ENCODE data around the gene TRIM48. TPM values are rescaled to one million over a fixed set of nuclear protein-coding genes. Genes with fewer than 3 reads are reported as not detected.
"Not testable (repeated sequence)": the region's sequence is repeated elsewhere in the genome, so short reads cannot be mapped to it uniquely, and the experiment has no call there.

TRIM48 gene, protein sequence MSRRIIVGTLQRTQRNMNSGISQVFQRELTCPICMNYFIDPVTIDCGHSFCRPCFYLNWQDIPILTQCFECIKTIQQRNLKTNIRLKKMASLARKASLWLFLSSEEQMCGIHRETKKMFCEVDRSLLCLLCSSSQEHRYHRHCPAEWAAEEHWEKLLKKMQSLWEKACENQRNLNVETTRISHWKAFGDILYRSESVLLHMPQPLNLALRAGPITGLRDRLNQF
- not detected in 2 replicates for polyA plus RNA-seq (2012; rRNA removed)
- polyA plus RNA-seq (2012; cell fraction: cytosol; rRNA removed) = not detected in 2 replicates
- polyA plus RNA-seq (2012; cell fraction: nucleus; rRNA removed) = not detected in 2 replicates

GRCh38 chr11:55261855-55262254 is at the start of gene TRIM48:
Gene TRIM48 (plus strand): TSS chr11:55262155. CDS start chr11:55262268, 113 bp downstream.
- POLR2A ChIA-PET; CTCF ChIA-PET; H3K4me2 ChIP-seq; H2AFZ ChIP-seq (ENCODE audit: low read depth); H4K20me1 ChIP-seq (ENCODE audit: insufficient read depth); H3K79me2 ChIP-seq (ENCODE audit: insufficient read depth); DNase-seq; H3K9me2 ChIP-seq; H3K9me3 ChIP-seq; H3K4me1 ChIP-seq (ENCODE audit: control insufficient read depth in 1 of 2, insufficient read depth in 2 of 2, low read depth in 1 of 2, low read length in 1 of 2); H3K9ac ChIP-seq; H3K27me3 ChIP-seq (ENCODE audit: insufficient read depth); H3K27ac ChIP-seq (ENCODE audit: low read depth in 2 of 2, low read length in 1 of 2); H3K36me3 ChIP-seq (replicated peaks in 1 of 2; ENCODE audit: control insufficient read depth in 1 of 2, insufficient read depth in 2 of 2, low read length in 1 of 2); H3F3A ChIP-seq (replicated peaks; ENCODE audit: insufficient read depth); H3K4me3 ChIP-seq (ENCODE audit: low read depth in 2 of 2, low read length in 1 of 2): not testable (repeated sequence)
- 2% methylated on average over 2 of the region's 2 CpGs for WGBS (ENCODE audit: low lambda C conversion rate)

DNA sequence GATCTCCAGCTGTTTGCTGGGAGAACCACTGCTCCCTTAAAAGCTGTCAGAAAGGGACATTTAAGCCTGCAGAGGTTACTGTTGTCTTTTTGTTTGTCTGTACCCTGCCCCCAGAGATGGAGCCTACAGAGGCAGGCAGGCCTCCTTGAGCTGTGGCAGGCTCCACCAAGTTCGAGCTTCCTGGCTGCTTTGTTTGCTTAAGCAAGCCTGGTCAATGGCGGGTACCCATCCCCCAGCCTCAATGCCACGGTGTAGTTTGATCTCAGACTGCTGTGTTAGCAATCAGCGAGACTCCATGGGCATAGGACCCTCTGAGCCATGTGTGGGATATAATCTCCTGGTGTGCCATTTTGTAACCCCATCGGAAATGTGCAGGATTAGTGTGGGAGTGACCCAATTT is 23.6 kb upstream of the TRIM48 start:
- CTCF ChIA-PET = not testable (repeated sequence)

DNA sequence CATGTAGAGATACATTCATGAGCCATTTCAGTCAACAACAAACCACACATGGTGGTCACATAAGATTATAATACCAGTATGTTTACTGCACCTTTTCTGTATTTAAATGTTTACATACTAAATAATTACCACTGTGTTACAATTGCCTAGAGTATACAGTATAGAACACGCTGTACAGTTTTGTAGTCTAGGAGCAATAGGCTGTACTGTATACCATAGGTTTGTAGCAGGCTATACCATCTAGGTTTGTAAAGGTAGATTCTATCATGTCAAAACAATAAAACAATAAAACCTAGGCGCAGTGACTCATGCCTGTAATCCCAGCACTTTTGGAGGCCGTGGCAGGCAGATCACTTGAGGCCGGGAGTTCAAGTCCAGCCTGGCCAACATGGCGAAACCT is 1.1 kb downstream of the TRIM48 start:
- H3K9ac ChIP-seq = no peak overlapping the region
- WGBS (ENCODE audit: low lambda C conversion rate) = 2% methylated on average over 5 of the region's 5 CpGs
- H3K9me3 ChIP-seq = no peaks in the 10 kb centered on the region
- no peak overlapping the region for H3K4me3 ChIP-seq (ENCODE audit: low read depth in 2 of 2, low read length in 1 of 2)
- no peak overlapping the region for H3K27ac ChIP-seq (ENCODE audit: low read depth in 2 of 2, low read length in 1 of 2)
- ChIA-PET POLR2A (no interaction called here), CTCF (no interaction called here)
- no peak overlapping the region for H2AFZ ChIP-seq (ENCODE audit: low read depth)
- no peaks in the 10 kb centered on the region for H3K36me3 ChIP-seq (replicated peaks in 1 of 2; ENCODE audit: control insufficient read depth in 1 of 2, insufficient read depth in 2 of 2, low read length in 1 of 2)
- no peaks in the 10 kb centered on the region for H3K9me2 ChIP-seq
- no peaks in the 10 kb centered on the region for H3K4me1 ChIP-seq (ENCODE audit: control insufficient read depth in 1 of 2, insufficient read depth in 2 of 2, low read depth in 1 of 2, low read length in 1 of 2)
- H3F3A ChIP-seq (replicated peaks; ENCODE audit: insufficient read depth) = no peaks in the 10 kb centered on the region
- DNase-seq = no peak
- no peak overlapping the region for H3K4me2 ChIP-seq
- no peaks in the 10 kb centered on the region for H3K79me2 ChIP-seq (ENCODE audit: insufficient read depth)
- no peaks in the 10 kb centered on the region for H3K27me3 ChIP-seq (ENCODE audit: insufficient read depth)
- no peaks in the 10 kb centered on the region for H4K20me1 ChIP-seq (ENCODE audit: insufficient read depth)
- TF ChIP-seq TAF1 (IDR thresholded peaks at IDR 0.05; ENCODE audit: borderline replicate concordance, low read depth, low read length) (no peak), USF1 (IDR thresholded peaks at IDR 0.05; ENCODE audit: borderline replicate concordance, low read depth) (no peak), CHD2 (IDR thresholded peaks at IDR 0.05; ENCODE audit: low read length, partially characterized antibody) (no peak), ELF1 (IDR thresholded peaks at IDR 0.05) (no peak), JUND (IDR thresholded peaks at IDR 0.05) (no peak), POLR2AphosphoS5 (IDR thresholded peaks at IDR 0.05; ENCODE audit: low read depth, low read length) (no peak), USF2 (IDR thresholded peaks at IDR 0.05; ENCODE audit: borderline replicate concordance, low read depth, low read length) (no peak), PBX3 (IDR thresholded peaks at IDR 0.05) (no peak), RFX5 (IDR thresholded peaks at IDR 0.05; ENCODE audit: low read length) (no peak), SMC3 (IDR thresholded peaks at IDR 0.05; ENCODE audit: low read depth, low read length) (no peak), GATA2 (CRISPR knock-in tag; IDR thresholded peaks at IDR 0.05) (no peak)
- TF ChIP-seq, protein P1, sequence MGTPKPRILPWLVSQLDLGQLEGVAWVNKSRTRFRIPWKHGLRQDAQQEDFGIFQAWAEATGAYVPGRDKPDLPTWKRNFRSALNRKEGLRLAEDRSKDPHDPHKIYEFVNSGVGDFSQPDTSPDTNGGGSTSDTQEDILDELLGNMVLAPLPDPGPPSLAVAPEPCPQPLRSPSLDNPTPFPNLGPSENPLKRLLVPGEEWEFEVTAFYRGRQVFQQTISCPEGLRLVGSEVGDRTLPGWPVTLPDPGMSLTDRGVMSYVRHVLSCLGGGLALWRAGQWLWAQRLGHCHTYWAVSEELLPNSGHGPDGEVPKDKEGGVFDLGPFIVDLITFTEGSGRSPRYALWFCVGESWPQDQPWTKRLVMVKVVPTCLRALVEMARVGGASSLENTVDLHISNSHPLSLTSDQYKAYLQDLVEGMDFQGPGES (IDR thresholded peaks at IDR 0.05; ENCODE audit: low read depth, low read length) = no peak
- TF ChIP-seq, protein P2, sequence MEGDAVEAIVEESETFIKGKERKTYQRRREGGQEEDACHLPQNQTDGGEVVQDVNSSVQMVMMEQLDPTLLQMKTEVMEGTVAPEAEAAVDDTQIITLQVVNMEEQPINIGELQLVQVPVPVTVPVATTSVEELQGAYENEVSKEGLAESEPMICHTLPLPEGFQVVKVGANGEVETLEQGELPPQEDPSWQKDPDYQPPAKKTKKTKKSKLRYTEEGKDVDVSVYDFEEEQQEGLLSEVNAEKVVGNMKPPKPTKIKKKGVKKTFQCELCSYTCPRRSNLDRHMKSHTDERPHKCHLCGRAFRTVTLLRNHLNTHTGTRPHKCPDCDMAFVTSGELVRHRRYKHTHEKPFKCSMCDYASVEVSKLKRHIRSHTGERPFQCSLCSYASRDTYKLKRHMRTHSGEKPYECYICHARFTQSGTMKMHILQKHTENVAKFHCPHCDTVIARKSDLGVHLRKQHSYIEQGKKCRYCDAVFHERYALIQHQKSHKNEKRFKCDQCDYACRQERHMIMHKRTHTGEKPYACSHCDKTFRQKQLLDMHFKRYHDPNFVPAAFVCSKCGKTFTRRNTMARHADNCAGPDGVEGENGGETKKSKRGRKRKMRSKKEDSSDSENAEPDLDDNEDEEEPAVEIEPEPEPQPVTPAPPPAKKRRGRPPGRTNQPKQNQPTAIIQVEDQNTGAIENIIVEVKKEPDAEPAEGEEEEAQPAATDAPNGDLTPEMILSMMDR (IDR thresholded peaks at IDR 0.05) = no peak

More for the DNA sequence above, 23.6 kb upstream of the TRIM48 start:
- H2AFZ ChIP-seq (ENCODE audit: low read depth); H3K4me2 ChIP-seq; H3K9ac ChIP-seq; H3K4me1 ChIP-seq (ENCODE audit: control insufficient read depth in 1 of 2, insufficient read depth in 2 of 2, low read depth in 1 of 2, low read length in 1 of 2); H3K27me3 ChIP-seq (ENCODE audit: insufficient read depth); H3K4me3 ChIP-seq (ENCODE audit: low read depth in 2 of 2, low read length in 1 of 2); H3K9me2 ChIP-seq; H4K20me1 ChIP-seq (ENCODE audit: insufficient read depth); POLR2A ChIA-PET; H3F3A ChIP-seq (replicated peaks; ENCODE audit: insufficient read depth); H3K9me3 ChIP-seq; H3K36me3 ChIP-seq (replicated peaks in 1 of 2; ENCODE audit: control insufficient read depth in 1 of 2, insufficient read depth in 2 of 2, low read length in 1 of 2); DNase-seq; H3K79me2 ChIP-seq (ENCODE audit: insufficient read depth); H3K27ac ChIP-seq (ENCODE audit: low read depth in 2 of 2, low read length in 1 of 2): not testable (repeated sequence)
- WGBS (ENCODE audit: low lambda C conversion rate) = 0% methylated on average over 4 of the region's 5 CpGs
